ENCODE results near the gene SLC45A1.

The SLC45A1 gene

DNA sequence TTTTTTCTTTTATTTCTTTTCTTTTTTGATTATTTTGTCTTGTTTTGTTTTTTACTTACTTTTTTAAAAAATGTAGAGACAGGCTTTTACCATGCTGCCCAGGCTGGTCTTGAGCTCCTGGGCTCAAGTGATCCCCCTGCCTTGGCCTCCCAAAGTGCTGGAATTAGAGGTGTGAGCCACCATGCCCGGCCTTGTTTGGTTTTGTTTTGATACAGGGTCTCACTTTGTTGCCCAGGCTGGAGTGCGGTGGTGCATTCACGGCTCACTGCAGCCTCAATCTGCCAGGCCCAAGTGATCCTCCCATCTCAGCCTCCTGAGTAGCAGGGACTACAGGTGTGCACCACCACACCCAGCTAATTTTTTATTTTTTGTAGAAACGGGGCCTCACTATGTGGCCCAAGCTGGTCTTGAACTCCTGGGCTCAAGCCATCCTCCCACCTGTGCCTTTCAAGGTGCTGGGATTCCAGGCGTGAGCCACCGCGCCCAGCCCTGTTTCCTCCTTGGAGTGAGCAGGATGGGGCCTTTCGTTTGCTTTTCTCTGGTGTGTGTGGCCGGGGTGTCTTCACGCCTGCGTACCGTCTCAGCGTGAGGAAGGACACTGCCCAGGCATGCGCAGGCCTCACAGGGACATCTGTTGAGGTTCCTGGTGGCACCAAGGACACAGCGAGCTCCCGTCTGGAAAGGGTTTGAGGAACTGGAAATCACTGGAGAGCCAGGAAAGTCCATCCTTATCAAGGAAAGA, 15.5 kb downstream of the SLC45A1 start:
- Histone ChIP-seq H2AFZ (no peak overlapping the region), H3K4me3 (ENCODE audit: low read depth, low read length) (no peak overlapping the region), H3K4me2 (ENCODE audit: low read length) (no peak overlapping the region), H3K9me3 (ENCODE audit: control insufficient read depth, low read length) (no peaks in the 10 kb centered on the region), H3K79me2 (no peaks in the 10 kb centered on the region), H3K27me3 (ENCODE audit: control insufficient read depth, insufficient read depth, low read length) (no peaks in the 10 kb centered on the region), H3K4me1 (no peaks in the 10 kb centered on the region), H3K27ac (no peak overlapping the region), H3K9ac (no peak overlapping the region), H3K36me3 (ENCODE audit: control insufficient read depth, insufficient read depth, low read length) (no peaks in the 10 kb centered on the region)
- TF ChIP-seq, protein P1, sequence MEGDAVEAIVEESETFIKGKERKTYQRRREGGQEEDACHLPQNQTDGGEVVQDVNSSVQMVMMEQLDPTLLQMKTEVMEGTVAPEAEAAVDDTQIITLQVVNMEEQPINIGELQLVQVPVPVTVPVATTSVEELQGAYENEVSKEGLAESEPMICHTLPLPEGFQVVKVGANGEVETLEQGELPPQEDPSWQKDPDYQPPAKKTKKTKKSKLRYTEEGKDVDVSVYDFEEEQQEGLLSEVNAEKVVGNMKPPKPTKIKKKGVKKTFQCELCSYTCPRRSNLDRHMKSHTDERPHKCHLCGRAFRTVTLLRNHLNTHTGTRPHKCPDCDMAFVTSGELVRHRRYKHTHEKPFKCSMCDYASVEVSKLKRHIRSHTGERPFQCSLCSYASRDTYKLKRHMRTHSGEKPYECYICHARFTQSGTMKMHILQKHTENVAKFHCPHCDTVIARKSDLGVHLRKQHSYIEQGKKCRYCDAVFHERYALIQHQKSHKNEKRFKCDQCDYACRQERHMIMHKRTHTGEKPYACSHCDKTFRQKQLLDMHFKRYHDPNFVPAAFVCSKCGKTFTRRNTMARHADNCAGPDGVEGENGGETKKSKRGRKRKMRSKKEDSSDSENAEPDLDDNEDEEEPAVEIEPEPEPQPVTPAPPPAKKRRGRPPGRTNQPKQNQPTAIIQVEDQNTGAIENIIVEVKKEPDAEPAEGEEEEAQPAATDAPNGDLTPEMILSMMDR (IDR thresholded peaks at IDR 0.05), result no peak

DNA sequence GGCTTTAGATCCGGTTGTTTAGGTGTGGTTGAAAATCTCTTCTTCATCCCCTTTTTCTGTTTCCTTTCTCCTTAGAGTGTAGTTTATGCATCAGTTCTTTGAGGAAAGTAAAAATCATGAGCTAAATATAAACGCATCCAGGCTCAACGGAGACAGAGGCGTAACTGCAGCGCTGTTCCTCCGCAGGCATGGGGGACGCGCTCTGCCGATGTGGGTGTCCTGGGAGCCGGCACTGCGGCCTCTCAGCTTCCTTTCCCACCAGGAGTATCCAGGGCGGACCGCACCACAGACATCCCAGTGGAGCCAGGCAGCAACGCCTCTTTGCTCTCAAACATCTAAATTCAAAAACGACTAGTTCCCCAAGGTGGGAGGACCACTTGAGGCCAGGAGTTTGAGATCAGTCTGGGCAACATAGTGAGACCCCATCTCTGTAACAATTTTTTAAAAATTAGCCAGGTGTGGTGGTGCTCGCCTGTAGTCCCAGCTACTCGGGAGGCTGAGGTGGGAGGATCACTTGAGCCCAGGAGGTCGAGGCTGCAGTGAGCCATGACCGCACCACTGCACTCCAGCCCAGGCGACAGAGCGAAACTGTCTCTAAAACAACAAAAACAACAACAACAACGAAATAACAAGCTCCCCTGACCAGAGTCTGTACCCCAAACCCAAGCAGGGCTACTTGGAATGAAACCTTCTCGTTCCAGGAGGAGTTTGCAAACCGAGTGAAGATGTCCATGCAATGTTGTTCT, 16.4 kb downstream of the SLC45A1 start:
- Histone ChIP-seq H3K27ac (no peak overlapping the region), H3K36me3 (ENCODE audit: control insufficient read depth, insufficient read depth, low read length) (no peaks in the 10 kb centered on the region)

DNA sequence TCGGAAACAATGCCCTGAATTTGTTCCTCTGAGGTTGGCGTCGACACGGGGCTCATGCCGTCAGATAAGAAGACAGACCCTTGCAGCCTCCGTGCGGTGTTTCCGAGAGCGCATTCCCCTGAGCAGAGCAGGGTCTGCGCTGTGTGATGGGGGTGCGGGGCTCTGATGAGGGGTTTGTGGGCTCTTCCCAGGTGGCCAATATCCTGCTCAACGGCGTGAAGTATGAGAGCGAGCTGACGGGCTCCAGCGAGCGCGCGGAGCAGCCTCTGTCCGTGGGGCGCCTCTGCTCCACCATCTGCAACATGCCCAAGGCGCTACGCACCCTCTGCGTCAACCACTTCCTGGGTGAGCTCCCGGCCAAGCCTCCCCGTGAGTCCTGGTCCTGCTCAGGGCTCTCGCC, 17.3 kb downstream of the SLC45A1 start:
- Histone ChIP-seq H3K9ac (no peak overlapping the region), H3K27me3 (ENCODE audit: control insufficient read depth, insufficient read depth, low read length) (no peaks in the 10 kb centered on the region), H3K27ac (no peak overlapping the region), H3K9me3 (ENCODE audit: control insufficient read depth, low read length) (no peaks in the 10 kb centered on the region), H3K79me2 (no peaks in the 10 kb centered on the region), H3K36me3 (ENCODE audit: control insufficient read depth, insufficient read depth, low read length) (no peaks in the 10 kb centered on the region), H3K4me2 (ENCODE audit: low read length) (no peak overlapping the region), H3K4me3 (ENCODE audit: low read depth, low read length) (no peak overlapping the region), H3K4me1 (no peaks in the 10 kb centered on the region), H2AFZ (no peak overlapping the region)
- TF ChIP-seq, protein P1 (IDR thresholded peaks at IDR 0.05), result no peak

More for the DNA sequence above, 16.4 kb downstream of the SLC45A1 start:
- TF ChIP-seq, protein P1 (IDR thresholded peaks at IDR 0.05), result no peak
- Histone ChIP-seq H3K4me1 (no peaks in the 10 kb centered on the region), H2AFZ (no peak overlapping the region), H3K9ac (no peak overlapping the region), H3K79me2 (no peaks in the 10 kb centered on the region), H3K4me3 (ENCODE audit: low read depth, low read length) (no peak overlapping the region), H3K27me3 (ENCODE audit: control insufficient read depth, insufficient read depth, low read length) (no peaks in the 10 kb centered on the region), H3K4me2 (ENCODE audit: low read length) (no peak overlapping the region), H3K9me3 (ENCODE audit: control insufficient read depth, low read length) (no peaks in the 10 kb centered on the region)

DNA sequence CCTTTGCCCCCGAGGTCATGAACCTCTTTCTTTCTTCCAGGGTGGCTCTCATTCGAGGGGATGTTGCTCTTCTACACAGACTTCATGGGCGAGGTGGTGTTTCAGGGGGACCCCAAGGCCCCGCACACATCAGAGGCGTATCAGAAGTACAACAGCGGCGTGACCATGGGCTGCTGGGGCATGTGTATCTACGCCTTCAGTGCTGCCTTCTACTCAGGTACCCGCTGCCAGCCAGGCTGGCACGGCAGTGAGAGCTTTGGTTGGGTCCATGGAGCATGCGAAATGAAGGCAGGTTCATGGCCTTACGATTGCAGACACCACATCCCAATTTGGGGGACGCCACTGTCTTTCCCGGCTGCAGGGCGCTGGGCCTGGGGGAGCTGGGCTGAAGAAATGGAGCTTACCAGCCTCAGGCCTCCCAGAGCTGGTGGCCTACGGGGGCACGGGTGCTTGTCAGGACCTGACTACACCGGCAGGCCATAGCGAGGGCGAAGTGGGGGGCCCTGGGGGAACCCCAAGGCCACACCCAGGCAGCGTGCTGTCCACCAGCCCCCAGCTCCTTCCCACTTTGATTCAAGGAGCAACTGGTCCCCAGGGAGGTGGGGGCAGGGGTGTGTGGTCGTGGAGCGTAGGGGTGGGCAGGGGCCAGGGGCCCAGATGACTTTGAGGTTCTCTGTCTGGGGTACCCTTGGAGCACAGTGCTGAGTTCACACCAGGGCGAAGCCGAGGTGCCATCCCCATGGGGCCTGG, 20.0 kb downstream of the SLC45A1 start:
- Histone ChIP-seq H3K27ac (no peak overlapping the region), H3K4me1 (no peaks in the 10 kb centered on the region), H3K9me3 (ENCODE audit: control insufficient read depth, low read length) (no peaks in the 10 kb centered on the region), H3K79me2 (no peaks in the 10 kb centered on the region), H2AFZ (no peak overlapping the region), H3K27me3 (ENCODE audit: control insufficient read depth, insufficient read depth, low read length) (no peaks in the 10 kb centered on the region), H3K36me3 (ENCODE audit: control insufficient read depth, insufficient read depth, low read length) (no peaks in the 10 kb centered on the region), H3K4me3 (ENCODE audit: low read depth, low read length) (no peak overlapping the region), H3K9ac (no peak overlapping the region), H3K4me2 (ENCODE audit: low read length) (no peak overlapping the region)
- TF ChIP-seq, protein P1 (IDR thresholded peaks at IDR 0.05), result no peak
